GM12874 (cell line): Measurements from ENCODE around the gene CMTR1.

Experiments
- CTCF ChIP-seq: IDR thresholded peaks from 2 replicates; pipeline ENCODE4 v1.5.1; 2011; ENCODE audit warnings: low read depth, mild to moderate bottlenecking, control low read depth, low read length, moderate library complexity; ENCODE audit not compliant: insufficient read depth

The CMTR1 gene

DNA sequence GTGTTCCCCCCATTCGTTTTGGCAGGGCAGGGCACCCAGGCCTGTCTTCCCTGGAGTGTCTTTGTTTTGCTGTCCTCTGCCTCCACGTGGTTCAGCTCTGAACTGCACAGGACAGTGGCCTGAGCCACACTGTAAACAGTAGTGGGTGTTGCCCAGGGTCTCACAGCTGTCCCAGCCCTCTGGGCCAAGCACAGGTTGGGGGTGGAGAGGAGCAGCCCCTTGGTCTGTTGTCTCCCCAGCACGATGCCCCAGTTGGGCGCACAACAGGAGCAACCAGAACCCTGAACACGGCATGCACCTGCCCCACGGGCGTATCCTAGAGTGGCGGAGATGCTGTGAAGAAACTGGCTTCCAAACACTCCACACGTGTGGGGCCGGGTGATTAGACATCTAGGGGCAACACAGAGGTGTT lies 52.3 kb downstream of the CMTR1 start:
- no peak for TF ChIP-seq CTCF

GRCh38 chr6:37486121-37486839 lies 53.3 kb downstream of the CMTR1 start:
- TF ChIP-seq CTCF: no peak

DNA sequence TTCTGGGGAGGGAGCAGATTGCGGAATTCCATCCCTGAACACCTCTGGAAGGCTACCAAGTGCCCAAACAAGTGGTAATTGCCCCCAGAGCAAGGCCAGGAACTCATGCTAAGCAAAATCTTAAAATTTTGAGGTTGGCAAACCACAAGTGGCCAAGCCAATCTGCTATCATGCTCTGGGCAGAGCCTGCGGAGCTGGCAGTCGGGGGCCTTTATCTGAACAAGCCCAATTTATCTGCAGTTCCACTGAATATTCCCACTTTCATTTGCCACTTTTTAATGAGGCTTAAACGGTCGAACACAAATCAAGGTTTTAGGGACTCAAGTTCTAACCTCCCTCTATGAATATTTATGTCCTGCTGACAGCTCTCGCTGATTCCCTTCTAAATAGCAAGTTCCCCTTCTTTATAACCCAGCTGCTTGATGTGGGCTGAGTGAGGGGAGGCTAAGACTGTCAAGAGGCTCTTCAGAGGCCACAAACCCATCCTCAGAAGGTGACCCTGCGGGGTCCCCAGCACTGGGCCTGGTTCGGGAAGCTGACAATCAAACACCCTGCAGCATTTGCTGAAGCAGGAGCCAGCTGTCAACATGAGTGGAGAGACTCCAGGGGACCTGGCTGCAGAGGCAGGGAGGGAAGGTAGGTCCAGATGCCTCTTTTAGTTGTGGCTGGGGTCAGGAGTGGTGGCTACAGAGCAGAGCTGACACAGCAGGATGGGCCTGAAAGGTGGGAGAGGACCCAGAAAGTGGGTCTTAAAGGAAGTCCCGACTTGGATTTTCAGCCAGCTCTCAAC lies 54.8 kb downstream of the CMTR1 start:
- no peak for TF ChIP-seq CTCF

DNA sequence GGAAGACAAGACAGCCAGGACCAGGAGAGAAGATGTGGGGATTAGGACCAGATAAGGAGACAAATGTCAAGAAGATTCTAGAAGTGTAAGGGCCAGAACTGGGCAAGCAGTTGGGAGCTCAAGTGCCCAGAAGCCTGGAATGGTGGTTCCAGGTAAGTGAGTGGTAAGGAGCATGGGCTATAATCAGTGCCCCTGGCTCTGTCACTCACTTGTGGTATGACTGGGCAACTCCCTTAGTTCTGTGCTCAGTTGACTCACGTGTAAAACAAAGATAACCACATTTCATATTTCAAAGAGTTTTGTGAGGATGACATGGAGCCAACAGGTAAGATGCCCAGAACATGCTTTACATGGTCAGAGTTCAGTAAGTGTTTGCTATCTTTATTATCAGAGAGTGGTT lies 55.5 kb downstream of the CMTR1 start:
- TF ChIP-seq CTCF: no peak

DNA sequence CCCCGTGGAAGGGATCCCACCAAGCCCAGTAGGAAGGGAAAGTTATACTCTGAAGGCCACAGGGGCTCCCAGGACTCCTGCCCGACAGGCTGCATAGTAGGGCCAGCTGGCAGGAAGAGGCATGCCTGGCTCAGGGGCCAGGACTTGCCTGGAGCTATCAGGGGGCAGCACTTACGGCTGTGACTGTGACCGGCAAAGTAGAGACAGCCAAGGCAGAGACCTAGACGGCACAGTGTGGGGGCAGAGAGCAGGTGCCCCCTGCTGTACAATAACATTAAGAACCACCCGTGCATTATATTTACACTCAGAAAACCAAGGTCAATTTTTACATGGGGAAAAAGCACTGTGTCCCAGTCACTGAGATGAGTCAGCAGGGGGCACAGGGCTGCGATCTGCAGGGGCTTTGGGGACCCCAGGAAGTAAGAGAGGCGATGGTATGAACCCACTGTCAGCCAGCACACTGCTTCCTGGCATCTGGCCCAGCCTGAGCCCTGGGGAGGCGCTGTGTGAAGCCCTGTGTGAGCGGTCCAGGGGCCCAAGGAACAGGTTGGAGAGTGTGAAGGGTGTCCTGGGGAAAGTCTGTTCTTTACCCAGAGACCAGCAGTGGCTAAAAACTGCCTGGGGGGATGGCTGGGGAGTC lies 56.8 kb downstream of the CMTR1 start:
- peak; percentile 20; the same call in 1 of the 2 replicates for TF ChIP-seq CTCF

GRCh38 chr6:37490536-37491170 lies 57.6 kb downstream of the CMTR1 start:
- no peak for TF ChIP-seq CTCF
